ENCODE results near the gene NRXN2.

The NRXN2 gene

DNA sequence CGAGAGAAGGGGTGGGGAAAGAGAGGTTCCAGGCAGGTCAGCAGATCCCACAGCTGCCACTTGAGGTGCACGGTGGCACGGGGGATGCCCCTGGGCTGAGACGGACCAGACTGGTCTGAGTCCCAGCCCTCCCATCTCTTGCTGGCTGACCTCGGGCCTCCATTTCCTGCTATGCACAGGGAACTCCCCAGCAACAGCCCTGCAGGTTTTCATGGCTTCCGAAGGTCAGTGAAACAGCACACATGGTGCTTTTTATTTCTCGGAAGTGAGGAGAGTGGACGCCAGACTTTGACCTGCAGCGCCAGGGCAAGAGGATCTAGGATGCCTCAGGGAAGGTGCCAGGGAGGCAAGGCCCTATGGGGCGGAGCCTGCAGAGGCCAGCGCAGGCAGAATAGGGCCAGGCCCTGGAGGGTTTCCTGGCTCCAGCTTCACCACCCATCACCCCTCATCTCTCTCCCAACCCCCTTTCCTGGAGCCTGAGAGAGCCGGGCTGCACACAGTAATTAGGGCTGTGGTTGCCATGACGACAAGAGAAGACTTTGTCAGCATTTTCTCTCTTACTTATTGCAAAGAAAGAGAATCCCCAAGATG is 102.5 kb downstream of the NRXN2 start:
- Histone ChIP-seq H2BK12ac (ENCODE audit: low read length) (peak overlapping the region; percentile 47), H3K9me3 (replicated peaks in 1 of 2; ENCODE audit: control insufficient read depth in 2 of 2, insufficient read depth in 1 of 2, low read depth in 1 of 2, low read length in 2 of 2) (peaks cover 0 to 1% of the 10 kb centered on the region in 2 donors), H3K18ac (ENCODE audit: low read length) (peak overlapping the region; percentile 92), H2BK5ac (ENCODE audit: low read length) (peak overlapping the region; percentile 89), H3K79me1 (ENCODE audit: low read depth, low read length) (peaks cover 2% of the 10 kb centered on the region), H2AFZ (ENCODE audit: low read length) (peak overlapping the region; percentile 63), H2BK15ac (ENCODE audit: low read length) (peak overlapping the region; percentile 98), H3K27me3 (ENCODE audit: control insufficient read depth in 3 of 3, insufficient read depth in 3 of 3, low read depth in 1 of 3, low read length in 3 of 3) (no peaks in the 10 kb centered on the region), H3K4me2 (ENCODE audit: insufficient read depth, low read length, poor library complexity, severe bottlenecking) (no peak overlapping the region), H2AK5ac (ENCODE audit: low read depth, low read length) (peak overlapping the region; percentile 93), H3K4ac (ENCODE audit: low read length) (peak overlapping the region; percentile 86), H4K8ac (ENCODE audit: low read depth, low read length) (no peak overlapping the region), H3K27ac (replicated peaks; ENCODE audit: low read length) (peak overlapping the region; percentile 72), H3K14ac (ENCODE audit: low read length) (peak overlapping the region; percentile 39), H3K9ac (ENCODE audit: low read depth, low read length, poor library complexity) (peak overlapping the region; percentile 86), H2BK120ac (ENCODE audit: low read depth, low read length) (peak overlapping the region; percentile 93), H3K36me3 (replicated peaks in 1 of 2; ENCODE audit: control insufficient read depth in 2 of 2, insufficient read depth in 2 of 2, low read length in 2 of 2) (peaks cover 0 to 6% of the 10 kb centered on the region in 2 donors), H3K23ac (ENCODE audit: low read depth, low read length, poor library complexity) (no peak overlapping the region), H4K91ac (ENCODE audit: low read depth, low read length, poor library complexity) (peak overlapping the region; percentile 93), H3K4me1 (ENCODE audit: control insufficient read depth in 2 of 2, insufficient read depth in 1 of 2, low read depth in 1 of 2, low read length in 2 of 2) (peaks cover 19 to 22% of the 10 kb centered on the region in 2 donors), H3K4me3 (ENCODE audit: low read length in 2 of 2) (no peak overlapping the region)
- no peak for DNase-seq (ENCODE audit: low spot score)
- WGBS, 2 donors (ENCODE audit: extremely low coverage in 2 of 2, insufficient read length in 2 of 2, insufficient replicate concordance in 1 of 2), result no CpG with 5 or more reads among the region's 13 CpGs

DNA sequence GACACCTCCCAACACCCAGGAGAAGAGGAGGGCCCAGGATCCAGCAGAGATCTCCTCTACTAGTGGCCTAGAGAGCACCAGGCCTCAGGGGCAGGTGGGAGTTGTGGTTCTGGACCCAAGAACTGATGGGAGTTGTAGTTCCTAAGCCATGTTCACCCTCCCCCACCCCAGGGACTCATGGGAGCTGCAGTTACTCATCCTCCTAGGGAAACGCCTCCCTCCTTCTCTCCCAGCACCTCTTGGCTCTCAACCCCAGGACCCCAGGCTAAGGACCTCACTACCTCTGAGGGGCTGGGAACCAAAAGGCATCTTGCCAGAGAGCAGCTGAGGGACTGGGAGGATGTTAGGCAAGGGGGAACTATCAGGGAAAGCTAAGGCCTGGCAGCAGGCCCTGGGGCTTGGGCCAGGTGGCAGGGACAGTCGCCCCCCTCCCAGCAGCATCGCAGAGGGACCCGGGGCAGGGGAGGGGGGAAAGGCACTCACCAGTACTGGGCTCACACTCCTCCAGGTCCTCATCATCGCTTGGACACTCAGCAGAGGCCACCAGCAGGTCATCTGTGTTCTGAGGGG is 103.1 kb downstream of the NRXN2 start:
- no peak for DNase-seq (ENCODE audit: low spot score)
- peak overlapping the region; percentile 72 for H3K27ac ChIP-seq (replicated peaks; ENCODE audit: low read length)
- H3K18ac ChIP-seq (ENCODE audit: low read length), result peak overlapping the region; percentile 92
- no peak overlapping the region for H3K23ac ChIP-seq (ENCODE audit: low read depth, low read length, poor library complexity)
- peaks cover 19 to 22% of the 10 kb centered on the region in 2 donors for H3K4me1 ChIP-seq (ENCODE audit: control insufficient read depth in 2 of 2, insufficient read depth in 1 of 2, low read depth in 1 of 2, low read length in 2 of 2)
- peak overlapping the region; percentile 29 for H3K4me2 ChIP-seq (ENCODE audit: insufficient read depth, low read length, poor library complexity, severe bottlenecking)
- peaks cover 0 to 2% of the 10 kb centered on the region in 2 donors for H3K9me3 ChIP-seq (replicated peaks in 1 of 2; ENCODE audit: control insufficient read depth in 2 of 2, insufficient read depth in 1 of 2, low read depth in 1 of 2, low read length in 2 of 2)
- no peaks in the 10 kb centered on the region for H3K27me3 ChIP-seq (ENCODE audit: control insufficient read depth in 3 of 3, insufficient read depth in 3 of 3, low read depth in 1 of 3, low read length in 3 of 3)
- no peak overlapping the region for H4K8ac ChIP-seq (ENCODE audit: low read depth, low read length)
- H2AK5ac ChIP-seq (ENCODE audit: low read depth, low read length), result peak overlapping the region; percentile 93
- peak overlapping the region; percentile 98 for H2BK15ac ChIP-seq (ENCODE audit: low read length)
- H2AFZ ChIP-seq (ENCODE audit: low read length), result peak overlapping the region; percentile 63
- peak overlapping the region; percentile 47 for H2BK12ac ChIP-seq (ENCODE audit: low read length)
- peak overlapping the region; percentile 86 for H3K4ac ChIP-seq (ENCODE audit: low read length)
- H3K14ac ChIP-seq (ENCODE audit: low read length), result peak overlapping the region; percentile 39
- peak overlapping the region; percentile 86 for H3K9ac ChIP-seq (ENCODE audit: low read depth, low read length, poor library complexity)
- peaks cover 0 to 8% of the 10 kb centered on the region in 2 donors for H3K36me3 ChIP-seq (replicated peaks in 1 of 2; ENCODE audit: control insufficient read depth in 2 of 2, insufficient read depth in 2 of 2, low read length in 2 of 2)
- H2BK5ac ChIP-seq (ENCODE audit: low read length), result peak overlapping the region; percentile 89
- H2BK120ac ChIP-seq (ENCODE audit: low read depth, low read length), result peak overlapping the region; percentile 93
- H4K91ac ChIP-seq (ENCODE audit: low read depth, low read length, poor library complexity), result peak overlapping the region; percentile 93
- WGBS, 2 donors (ENCODE audit: extremely low coverage in 2 of 2, insufficient read length in 2 of 2, insufficient replicate concordance in 1 of 2), result no CpG with 5 or more reads among the region's 5 CpGs
- no peak overlapping the region for H3K4me3 ChIP-seq (ENCODE audit: low read length in 2 of 2)
- H3K79me1 ChIP-seq (ENCODE audit: low read depth, low read length), result peaks cover 2% of the 10 kb centered on the region

DNA sequence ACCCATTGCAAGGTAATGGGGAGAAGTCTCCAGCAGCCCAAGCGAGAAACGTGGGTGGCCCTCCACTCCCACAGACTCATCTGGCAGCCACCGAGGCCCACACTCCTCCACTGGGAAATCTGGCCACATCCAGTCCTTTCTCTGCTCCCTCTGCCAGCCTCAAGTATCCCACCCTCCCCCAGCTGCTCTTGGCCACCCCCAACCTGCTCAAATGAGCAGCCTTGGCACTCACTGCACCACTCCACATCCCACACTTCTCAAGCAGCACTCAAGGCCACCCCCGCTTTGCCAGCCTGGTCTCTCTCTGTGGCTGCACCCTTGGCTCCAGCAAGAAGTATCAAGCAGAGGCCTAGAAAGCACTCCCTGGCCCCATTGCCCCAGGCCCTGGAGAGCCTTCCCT is 103.8 kb downstream of the NRXN2 start:
- H3K4me1 ChIP-seq (ENCODE audit: control insufficient read depth in 2 of 2, insufficient read depth in 1 of 2, low read depth in 1 of 2, low read length in 2 of 2), result peaks cover 21 to 22% of the 10 kb centered on the region in 2 donors
- peaks cover 0 to 2% of the 10 kb centered on the region in 2 donors for H3K9me3 ChIP-seq (replicated peaks in 1 of 2; ENCODE audit: control insufficient read depth in 2 of 2, insufficient read depth in 1 of 2, low read depth in 1 of 2, low read length in 2 of 2)
- no peak overlapping the region for H2AFZ ChIP-seq (ENCODE audit: low read length)
- H2AK5ac ChIP-seq (ENCODE audit: low read depth, low read length), result peak overlapping the region; percentile 48
- no peak overlapping the region for H3K4ac ChIP-seq (ENCODE audit: low read length)
- no peak for DNase-seq (ENCODE audit: low spot score)
- H2BK120ac ChIP-seq (ENCODE audit: low read depth, low read length), result no peak overlapping the region
- no peak overlapping the region for H3K9ac ChIP-seq (ENCODE audit: low read depth, low read length, poor library complexity)
- H3K27me3 ChIP-seq (ENCODE audit: control insufficient read depth in 3 of 3, insufficient read depth in 3 of 3, low read depth in 1 of 3, low read length in 3 of 3), result no peaks in the 10 kb centered on the region
- peak overlapping the region; percentile 28 for H3K23ac ChIP-seq (ENCODE audit: low read depth, low read length, poor library complexity)
- WGBS, 2 donors (ENCODE audit: extremely low coverage in 2 of 2, insufficient read length in 2 of 2, insufficient replicate concordance in 1 of 2), result no CpG with 5 or more reads among the region's 4 CpGs
- no peak overlapping the region for H3K27ac ChIP-seq (replicated peaks; ENCODE audit: low read length)
- H3K36me3 ChIP-seq (replicated peaks in 1 of 2; ENCODE audit: control insufficient read depth in 2 of 2, insufficient read depth in 2 of 2, low read length in 2 of 2), result peaks cover 0 to 8% of the 10 kb centered on the region in 2 donors
- no peak overlapping the region for H3K14ac ChIP-seq (ENCODE audit: low read length)
- H4K8ac ChIP-seq (ENCODE audit: low read depth, low read length), result peak overlapping the region; percentile 70
- H3K4me2 ChIP-seq (ENCODE audit: insufficient read depth, low read length, poor library complexity, severe bottlenecking), result no peak overlapping the region
- peak overlapping the region; percentile 89 for H2BK5ac ChIP-seq (ENCODE audit: low read length)
- H3K4me3 ChIP-seq (ENCODE audit: low read length in 2 of 2), result no peak overlapping the region
- no peak overlapping the region for H2BK12ac ChIP-seq (ENCODE audit: low read length)
- peaks cover 2% of the 10 kb centered on the region for H3K79me1 ChIP-seq (ENCODE audit: low read depth, low read length)
- H2BK15ac ChIP-seq (ENCODE audit: low read length), result peak overlapping the region; percentile 22
- H4K91ac ChIP-seq (ENCODE audit: low read depth, low read length, poor library complexity), result no peak overlapping the region
- peak overlapping the region; percentile 86 for H3K18ac ChIP-seq (ENCODE audit: low read length)

DNA sequence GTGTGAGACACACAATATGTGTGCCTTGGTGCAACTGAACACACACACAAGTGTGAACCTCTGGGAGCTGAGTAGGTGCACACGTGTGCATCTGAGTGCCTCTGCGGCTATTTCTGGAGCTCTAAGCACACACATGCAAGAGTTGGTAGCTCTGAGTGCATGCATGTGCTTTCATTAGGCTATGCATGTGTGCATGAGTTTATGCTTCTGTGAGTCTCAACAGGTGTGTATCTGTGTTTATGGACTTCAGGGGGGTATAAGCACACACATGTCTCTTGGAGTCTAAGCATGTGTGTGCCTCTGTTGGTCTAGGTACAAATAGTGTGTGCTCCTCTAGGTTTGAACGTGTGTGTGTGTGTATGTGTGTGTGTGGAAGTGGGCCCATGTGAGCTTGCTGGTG is 106.2 kb downstream of the NRXN2 start:
- H3K23ac ChIP-seq (ENCODE audit: low read depth, low read length, poor library complexity), result no peak overlapping the region
- no peak overlapping the region for H2BK15ac ChIP-seq (ENCODE audit: low read length)
- H3K4me2 ChIP-seq (ENCODE audit: insufficient read depth, low read length, poor library complexity, severe bottlenecking), result no peak overlapping the region
- no peak overlapping the region for H2BK120ac ChIP-seq (ENCODE audit: low read depth, low read length)
- no peak overlapping the region for H2AK5ac ChIP-seq (ENCODE audit: low read depth, low read length)
- H3K9me3 ChIP-seq (replicated peaks in 1 of 2; ENCODE audit: control insufficient read depth in 2 of 2, insufficient read depth in 1 of 2, low read depth in 1 of 2, low read length in 2 of 2), result peaks cover 0 to 2% of the 10 kb centered on the region in 2 donors
- H3K14ac ChIP-seq (ENCODE audit: low read length), result no peak overlapping the region
- H3K27me3 ChIP-seq (ENCODE audit: control insufficient read depth in 3 of 3, insufficient read depth in 3 of 3, low read depth in 1 of 3, low read length in 3 of 3), result no peaks in the 10 kb centered on the region
- no peak overlapping the region for H2BK5ac ChIP-seq (ENCODE audit: low read length)
- WGBS, 2 donors (ENCODE audit: extremely low coverage in 2 of 2, insufficient read length in 2 of 2, insufficient replicate concordance in 1 of 2), result no CpG with 5 or more reads among the region's 3 CpGs
- H3K27ac ChIP-seq (replicated peaks; ENCODE audit: low read length), result no peak overlapping the region
- no peaks in the 10 kb centered on the region for H3K79me1 ChIP-seq (ENCODE audit: low read depth, low read length)
- no peak overlapping the region for H4K8ac ChIP-seq (ENCODE audit: low read depth, low read length)
- peaks cover 22 to 25% of the 10 kb centered on the region in 2 donors for H3K4me1 ChIP-seq (ENCODE audit: control insufficient read depth in 2 of 2, insufficient read depth in 1 of 2, low read depth in 1 of 2, low read length in 2 of 2)
- no peak overlapping the region for H3K4ac ChIP-seq (ENCODE audit: low read length)
- peaks cover 2 to 8% of the 10 kb centered on the region in 2 donors for H3K36me3 ChIP-seq (replicated peaks in 1 of 2; ENCODE audit: control insufficient read depth in 2 of 2, insufficient read depth in 2 of 2, low read length in 2 of 2)
- no peak overlapping the region for H3K9ac ChIP-seq (ENCODE audit: low read depth, low read length, poor library complexity)
- no peak overlapping the region for H2AFZ ChIP-seq (ENCODE audit: low read length)
- H4K91ac ChIP-seq (ENCODE audit: low read depth, low read length, poor library complexity), result no peak overlapping the region
- no peak overlapping the region for H2BK12ac ChIP-seq (ENCODE audit: low read length)
- H3K18ac ChIP-seq (ENCODE audit: low read length), result no peak overlapping the region
- no peak overlapping the region for H3K4me3 ChIP-seq (ENCODE audit: low read length in 2 of 2)
- DNase-seq (ENCODE audit: low spot score), result no peak

Data from neuronal stem cell (in vitro differentiated cells).